ENCODE measurements around the gene CEP162.

GRCh38 chr6:84119277-84119676 lies 108.2 kb downstream of the CEP162 start:
- TF ChIP-seq CTCF (IDR thresholded peaks at IDR 0.05): no peak
- TF ChIP-seq POLR2AphosphoS5 (IDR thresholded peaks at IDR 0.05): no peak
- TF ChIP-seq POLR2A (IDR thresholded peaks at IDR 0.05): no peak
- no peak for TF ChIP-seq EP300 (IDR thresholded peaks at IDR 0.05)
